Activated CD4-positive, CD25-positive, alpha-beta regulatory T cell treated with anti-CD3 and anti-CD28 coated beads, Interleukin-2, amount 50 U/mL, for 16 hours (primary cell): ENCODE data around the gene PRKCZ.

Experiments
- DNase-seq: peaks from one replicate; pipeline ENCODE4 v3.0.0-alpha.2; 2020; ENCODE audit warnings: low read depth, low spot score

Gene PRKCZ

GRCh38 chr1:2155147-2155598 lies 105.0 kb downstream of the PRKCZ start:
- DNase-seq, result no peak

GRCh38 chr1:2155788-2156187 lies 105.6 kb downstream of the PRKCZ start:
- no peak for DNase-seq

GRCh38 chr1:2156866-2157265 lies 106.7 kb downstream of the PRKCZ start:
- no peak for DNase-seq

- DNase-seq, result no peak
Observed at GRCh38 chr1:2157856-2158255, 107.6 kb downstream of the PRKCZ start.

GRCh38 chr1:2158272-2158671 lies 108.1 kb downstream of the PRKCZ start:
- no peak for DNase-seq

GRCh38 chr1:2159124-2159523 lies 108.9 kb downstream of the PRKCZ start:
- DNase-seq, result no peak

- no peak for DNase-seq
Observed at GRCh38 chr1:2160451-2161300, 110.5 kb downstream of the PRKCZ start.

- DNase-seq, result no peak
Observed at GRCh38 chr1:2163205-2163604, 113.0 kb downstream of the PRKCZ start.

GRCh38 chr1:2165646-2166045 lies 115.4 kb downstream of the PRKCZ start:
- DNase-seq, result no peak

- no peak for DNase-seq
Observed at GRCh38 chr1:2166254-2166653, 116.0 kb downstream of the PRKCZ start.

- DNase-seq, result no peak
Observed at GRCh38 chr1:2166695-2167094, 116.5 kb downstream of the PRKCZ start.

- DNase-seq, result no peak
Observed at GRCh38 chr1:2168090-2168489, 117.9 kb downstream of the PRKCZ start.

- no peak for DNase-seq
Observed at GRCh38 chr1:2168535-2168934, 118.3 kb downstream of the PRKCZ start.

GRCh38 chr1:2169200-2169836 lies 119.1 kb downstream of the PRKCZ start:
- DNase-seq, result no peak

- DNase-seq, result no peak
Observed at GRCh38 chr1:2170211-2170610, 120.0 kb downstream of the PRKCZ start.

- no peak for DNase-seq
Observed at GRCh38 chr1:2172012-2172411, 121.8 kb downstream of the PRKCZ start.

GRCh38 chr1:2172551-2173146 lies 122.4 kb downstream of the PRKCZ start:
- DNase-seq, result no peak

- no peak for DNase-seq
Observed at GRCh38 chr1:2173546-2174347, 123.5 kb downstream of the PRKCZ start.

GRCh38 chr1:2174348-2175054 lies 124.3 kb downstream of the PRKCZ start:
- no peak for DNase-seq

GRCh38 chr1:2175055-2175414 lies 124.8 kb downstream of the PRKCZ start:
- DNase-seq, result no peak
